Chondrocyte (in vitro differentiated cells): ENCODE measurements around the gene C22orf31. TPM values are rescaled to one million over a fixed set of nuclear protein-coding genes. Genes with fewer than 3 reads are reported as not detected.

Experiments
- DNase-seq: peaks from one replicate; pipeline ENCODE4 v3.0.0; 2021; ENCODE audit warnings: mixed read lengths, low spot score
- H3K27ac Mint-ChIP-seq: one replicate; pipeline ENCODE4 v1.8.0; 2021; ENCODE audit warnings: mild to moderate bottlenecking, moderate library complexity, mixed read lengths; ENCODE audit not compliant: unreplicated experiment
- H3K27me3 Mint-ChIP-seq: 2 replicates; pipeline ENCODE4 v1.8.0; 2021; ENCODE audit warnings: low read depth, mixed read lengths
- H3K36me3 Mint-ChIP-seq: 2 replicates; pipeline ENCODE4 v1.8.0; 2021; ENCODE audit warnings: low read depth, mixed read lengths
- H3K4me1 Mint-ChIP-seq: 2 replicates; pipeline ENCODE4 v1.8.0; 2021; ENCODE audit warnings: low read depth, mild to moderate bottlenecking, mixed read lengths
- H3K4me3 Mint-ChIP-seq: one replicate; pipeline ENCODE4 v1.8.0; 2021; ENCODE audit warnings: mild to moderate bottlenecking, moderate library complexity, mixed read lengths; ENCODE audit not compliant: unreplicated experiment
- H3K9me3 Mint-ChIP-seq: 2 replicates; pipeline ENCODE4 v1.8.0; 2021; ENCODE audit warnings: low read depth, mixed read lengths
- total RNA-seq: library from RNA; stranded (reverse); gene quantifications from 3 replicates; pipeline ENCODE4 v1.2.1, GENCODE V29; 2021
- TF ChIP-seq, protein P1 (sequence below): fragments of 200-600 bp; sonication (generic); IDR thresholded peaks from 2 replicates; pipeline ENCODE4 v1.5.0; 2021; ENCODE audit warnings: antibody characterized with exemption, mild to moderate bottlenecking, moderate library complexity

The C22orf31 gene
- total RNA-seq, 1 donor from 2014 or later = not detected

DNA sequence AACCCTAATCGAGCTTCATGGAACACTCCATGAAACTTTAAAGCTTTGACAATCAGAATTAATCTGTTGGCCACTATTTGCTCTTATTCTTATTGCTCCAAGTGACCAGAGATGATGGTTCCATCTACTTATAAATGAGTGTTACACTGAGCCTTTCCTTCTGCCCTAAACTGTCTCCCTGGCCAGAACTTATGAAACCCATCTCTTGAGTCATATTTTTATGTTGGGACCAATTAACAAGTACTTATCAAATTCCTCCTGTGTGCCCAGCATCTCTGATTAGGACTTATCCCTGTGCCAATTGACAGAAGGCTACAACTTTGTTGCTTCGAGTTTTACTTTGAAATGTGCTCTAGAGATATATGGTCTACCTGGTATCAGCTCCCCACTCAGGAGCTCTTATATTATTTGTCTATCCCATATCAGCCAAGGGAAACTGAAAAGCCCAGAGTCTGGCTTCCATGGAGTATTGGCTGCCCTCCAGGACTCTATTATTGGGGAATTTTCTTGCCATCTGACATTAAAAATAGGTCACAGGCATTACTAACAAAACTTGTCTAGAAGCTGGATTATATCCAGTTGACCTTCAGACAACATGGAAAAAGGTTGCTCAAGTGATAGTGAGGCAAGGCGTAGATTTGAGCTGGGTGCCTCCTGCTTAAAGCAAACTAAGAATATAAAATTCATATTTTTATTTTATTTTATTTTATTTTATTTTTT lies 20.0 kb upstream of the C22orf31 start:
- DNase-seq = no peak
- H3K27me3 Mint-ChIP-seq = no peaks in the 10 kb centered on the region
- TF ChIP-seq, protein P1, sequence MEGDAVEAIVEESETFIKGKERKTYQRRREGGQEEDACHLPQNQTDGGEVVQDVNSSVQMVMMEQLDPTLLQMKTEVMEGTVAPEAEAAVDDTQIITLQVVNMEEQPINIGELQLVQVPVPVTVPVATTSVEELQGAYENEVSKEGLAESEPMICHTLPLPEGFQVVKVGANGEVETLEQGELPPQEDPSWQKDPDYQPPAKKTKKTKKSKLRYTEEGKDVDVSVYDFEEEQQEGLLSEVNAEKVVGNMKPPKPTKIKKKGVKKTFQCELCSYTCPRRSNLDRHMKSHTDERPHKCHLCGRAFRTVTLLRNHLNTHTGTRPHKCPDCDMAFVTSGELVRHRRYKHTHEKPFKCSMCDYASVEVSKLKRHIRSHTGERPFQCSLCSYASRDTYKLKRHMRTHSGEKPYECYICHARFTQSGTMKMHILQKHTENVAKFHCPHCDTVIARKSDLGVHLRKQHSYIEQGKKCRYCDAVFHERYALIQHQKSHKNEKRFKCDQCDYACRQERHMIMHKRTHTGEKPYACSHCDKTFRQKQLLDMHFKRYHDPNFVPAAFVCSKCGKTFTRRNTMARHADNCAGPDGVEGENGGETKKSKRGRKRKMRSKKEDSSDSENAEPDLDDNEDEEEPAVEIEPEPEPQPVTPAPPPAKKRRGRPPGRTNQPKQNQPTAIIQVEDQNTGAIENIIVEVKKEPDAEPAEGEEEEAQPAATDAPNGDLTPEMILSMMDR = no peak

DNA sequence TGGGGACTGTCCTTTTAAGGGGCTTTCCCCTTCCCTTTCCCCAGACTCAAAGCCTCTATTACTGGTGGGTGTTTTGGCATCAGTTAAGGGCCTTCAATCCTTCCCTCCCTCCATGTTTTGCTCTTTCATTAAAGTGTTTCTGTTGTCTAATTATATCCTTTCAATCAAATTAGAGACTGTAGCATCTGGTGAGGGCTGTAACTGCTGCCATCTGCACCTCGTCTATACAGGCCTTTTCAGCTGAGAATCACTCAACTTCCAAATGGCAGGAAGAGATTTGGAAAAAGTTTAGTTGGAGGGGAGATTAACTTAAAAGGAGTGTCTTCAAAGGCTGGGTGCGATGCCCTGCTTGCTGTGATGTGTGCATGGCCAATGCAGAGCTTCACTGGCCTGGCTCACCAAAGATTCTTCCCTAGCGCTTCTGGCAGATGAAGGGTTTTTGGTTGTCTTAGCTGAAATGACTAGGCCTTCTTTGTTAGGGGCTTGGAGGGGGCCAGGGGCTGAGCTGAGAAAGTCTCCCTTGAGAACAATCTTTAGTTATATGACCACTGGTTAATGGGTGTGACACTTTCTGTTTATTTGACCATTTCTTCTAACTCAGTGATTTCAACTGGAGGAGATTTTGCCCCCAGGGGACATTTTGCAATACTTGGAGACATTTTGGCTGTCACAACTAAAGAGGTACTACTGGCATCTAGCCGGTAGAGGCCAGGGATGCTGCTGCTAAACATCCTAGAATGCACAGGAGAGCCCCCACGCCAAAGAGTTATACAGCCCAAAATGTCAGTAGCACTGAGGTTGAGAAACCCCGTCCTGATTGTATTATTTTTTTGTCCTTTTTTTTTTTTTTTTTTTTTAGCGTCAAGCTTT lies 18.7 kb upstream of the C22orf31 start:
- peaks cover 4% of the 10 kb centered on the region for H3K4me1 Mint-ChIP-seq
- H3K9me3 Mint-ChIP-seq = no peaks in the 10 kb centered on the region
- no peak overlapping the region for H3K4me3 Mint-ChIP-seq
- H3K27ac Mint-ChIP-seq = no peak overlapping the region
- DNase-seq = no peak
- TF ChIP-seq, protein P1 = no peak
- no peaks in the 10 kb centered on the region for H3K27me3 Mint-ChIP-seq
- no peaks in the 10 kb centered on the region for H3K36me3 Mint-ChIP-seq

More for the DNA sequence above, 20.0 kb upstream of the C22orf31 start:
- no peak overlapping the region for H3K27ac Mint-ChIP-seq
- no peaks in the 10 kb centered on the region for H3K36me3 Mint-ChIP-seq
- no peak overlapping the region for H3K4me3 Mint-ChIP-seq
- peaks cover 4% of the 10 kb centered on the region for H3K4me1 Mint-ChIP-seq
- no peaks in the 10 kb centered on the region for H3K9me3 Mint-ChIP-seq

DNA sequence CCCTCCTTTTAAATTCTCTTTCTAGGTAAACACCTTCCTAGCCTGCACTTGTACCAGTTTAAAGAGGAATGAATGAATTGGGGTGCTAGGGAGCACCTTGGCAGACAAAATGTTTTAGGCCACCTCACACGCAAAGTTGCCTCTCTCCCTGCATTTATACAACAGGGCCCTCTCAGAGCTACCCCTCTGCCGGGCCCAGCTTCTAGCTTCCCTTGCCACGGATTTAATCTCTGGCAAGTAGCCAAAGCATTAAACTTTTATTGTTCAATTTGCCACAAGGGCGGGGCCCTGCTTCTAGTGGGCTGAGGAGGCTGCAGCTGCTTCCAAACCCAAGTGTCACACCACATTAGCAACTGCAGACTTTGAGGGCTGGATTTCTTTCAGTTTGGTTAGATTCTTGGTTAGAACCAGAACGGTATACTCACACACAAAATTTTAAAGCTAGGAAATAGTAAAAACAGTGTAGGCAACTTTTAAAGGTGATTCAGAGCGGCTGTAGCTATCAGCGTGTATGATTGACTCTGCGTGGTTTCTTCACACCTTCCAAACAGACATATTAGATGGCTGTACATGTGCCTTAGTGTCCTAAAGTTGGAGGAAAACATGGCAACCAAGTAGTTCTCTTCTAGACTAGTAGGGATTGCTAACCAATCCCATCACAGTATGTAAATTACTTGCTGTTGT lies 17.7 kb upstream of the C22orf31 start:
- Mint-ChIP-seq H3K4me1 (peaks cover 4% of the 10 kb centered on the region), H3K36me3 (no peaks in the 10 kb centered on the region), H3K9me3 (no peaks in the 10 kb centered on the region), H3K27ac (no peak overlapping the region), H3K27me3 (no peaks in the 10 kb centered on the region), H3K4me3 (no peak overlapping the region)
- DNase-seq = no peak
- TF ChIP-seq, protein P1 = no peak

DNA sequence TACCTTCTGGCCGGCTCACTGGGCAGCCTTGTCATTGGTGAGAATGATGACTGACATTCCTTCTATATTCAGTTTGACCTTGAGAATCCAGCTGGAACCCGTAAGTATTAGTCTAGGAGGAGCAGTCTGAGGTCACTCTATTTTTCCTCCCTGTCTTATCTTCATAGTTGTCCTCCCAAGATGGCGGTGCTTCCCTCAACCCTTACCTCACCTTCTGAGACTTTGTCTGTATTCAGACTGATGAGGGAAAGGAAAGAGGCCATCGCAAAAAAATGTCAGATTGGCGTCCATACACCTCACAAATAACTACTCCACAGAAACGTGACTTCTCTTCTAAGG lies 17.2 kb upstream of the C22orf31 start:
- TF ChIP-seq, protein P1 = no peak
- no peaks in the 10 kb centered on the region for H3K9me3 Mint-ChIP-seq
- peaks cover 4% of the 10 kb centered on the region for H3K4me1 Mint-ChIP-seq
- no peak for DNase-seq
- no peak overlapping the region for H3K27ac Mint-ChIP-seq
- no peaks in the 10 kb centered on the region for H3K36me3 Mint-ChIP-seq
- H3K4me3 Mint-ChIP-seq = no peak overlapping the region
- H3K27me3 Mint-ChIP-seq = no peaks in the 10 kb centered on the region
